HFFc6 (cell line): ENCODE data around the gene KRT9. TPM values are rescaled to one million over a fixed set of nuclear protein-coding genes. Genes with fewer than 3 reads are reported as not detected.

ENCODE experiments used
- DNase-seq: peaks from one replicate; pipeline ENCODE4 v3.0.0-alpha.2; 2018
- H3K27ac Mint-ChIP-seq: 2 replicates; pipeline ENCODE4 v1.8.0; 2020; ENCODE audit warnings: mild to moderate bottlenecking, mixed read lengths
- H3K27me3 Mint-ChIP-seq: 2 replicates; pipeline ENCODE4 v1.8.0; 2021; ENCODE audit warnings: mild to moderate bottlenecking, moderate library complexity, mixed read lengths; ENCODE audit not compliant: insufficient read depth
- H3K36me3 Mint-ChIP-seq: 2 replicates; pipeline ENCODE4 v1.8.0; 2021; ENCODE audit warnings: low read depth, mixed read lengths
- H3K4me1 Mint-ChIP-seq: 2 replicates; pipeline ENCODE4 v1.8.0; 2020; ENCODE audit warnings: low read depth, mixed read lengths
- H3K4me3 Mint-ChIP-seq: 2 replicates; pipeline ENCODE4 v1.8.0; 2020; ENCODE audit warnings: mild to moderate bottlenecking, moderate library complexity, mixed read lengths
- H3K9me3 Mint-ChIP-seq: 2 replicates; pipeline ENCODE4 v1.8.0; 2020; ENCODE audit warnings: mild to moderate bottlenecking, mixed read lengths
- microRNA-seq: library from miRNA; unstranded; fragments of <30 nt; microRNA quantifications from one replicate; pipeline ENCODE4, GENCODE V29; 2019
- total RNA-seq, 6 experiments: library from RNA; stranded (reverse); fragmentation: NEBNext Ultra II Directional; extraction: Animal tissue kit (Norgen Biotek cat#: 25700); gene quantifications; 2 replicates in 1 of 6; 3 replicates in 5 of 6; pipeline ENCODE4 v1.2.3, GENCODE V29; 2021
- TF ChIP-seq, protein P1 (sequence below): fragments of 200-600 bp; sonication (generic); IDR thresholded peaks from 2 replicates; pipeline ENCODE4 v1.5.0; 2021; ENCODE audit warnings: antibody characterized with exemption, mild to moderate bottlenecking

KRT9 gene
- total RNA-seq, 6 experiments from 2014 or later, result not detected

DNA sequence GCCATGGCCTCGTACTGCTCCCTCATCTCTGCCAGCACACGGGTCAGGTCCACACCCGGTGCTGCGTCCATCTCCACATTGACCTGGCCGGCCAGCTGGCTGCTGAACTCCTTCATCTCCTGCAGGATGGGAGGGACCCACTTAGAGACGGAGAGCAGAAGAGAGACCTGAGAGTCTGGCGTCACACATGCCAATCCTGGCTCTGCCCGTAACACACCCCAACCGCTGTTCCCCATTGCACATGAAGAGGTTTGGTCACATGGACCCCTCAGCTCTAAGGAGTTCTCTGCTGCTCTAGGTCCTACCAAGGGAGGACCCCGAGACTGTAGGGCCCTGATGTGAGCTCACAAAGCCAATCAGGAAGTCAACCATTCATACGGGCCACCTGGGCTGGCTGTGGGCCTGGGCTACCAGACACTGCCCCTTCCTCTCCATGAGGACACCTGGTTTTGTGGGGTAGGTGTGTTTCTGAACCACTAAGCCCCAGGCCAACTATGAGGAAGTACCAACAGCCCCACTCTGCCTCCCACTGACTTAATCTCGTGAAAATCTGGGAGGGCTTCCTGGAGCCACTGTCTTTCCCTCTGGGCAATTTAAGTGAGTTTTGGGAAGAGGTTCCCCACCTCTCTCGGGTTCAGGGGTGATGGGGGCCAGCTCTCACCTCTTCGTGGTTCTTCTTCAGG is 55.6 kb downstream of the KRT9 start:
- Mint-ChIP-seq H3K27ac (no peak overlapping the region), H3K4me1 (peaks cover 21% of the 10 kb centered on the region), H3K9me3 (no peaks in the 10 kb centered on the region), H3K27me3 (peaks cover 1% of the 10 kb centered on the region), H3K4me3 (no peak overlapping the region), H3K36me3 (no peaks in the 10 kb centered on the region)
- TF ChIP-seq, protein P1, sequence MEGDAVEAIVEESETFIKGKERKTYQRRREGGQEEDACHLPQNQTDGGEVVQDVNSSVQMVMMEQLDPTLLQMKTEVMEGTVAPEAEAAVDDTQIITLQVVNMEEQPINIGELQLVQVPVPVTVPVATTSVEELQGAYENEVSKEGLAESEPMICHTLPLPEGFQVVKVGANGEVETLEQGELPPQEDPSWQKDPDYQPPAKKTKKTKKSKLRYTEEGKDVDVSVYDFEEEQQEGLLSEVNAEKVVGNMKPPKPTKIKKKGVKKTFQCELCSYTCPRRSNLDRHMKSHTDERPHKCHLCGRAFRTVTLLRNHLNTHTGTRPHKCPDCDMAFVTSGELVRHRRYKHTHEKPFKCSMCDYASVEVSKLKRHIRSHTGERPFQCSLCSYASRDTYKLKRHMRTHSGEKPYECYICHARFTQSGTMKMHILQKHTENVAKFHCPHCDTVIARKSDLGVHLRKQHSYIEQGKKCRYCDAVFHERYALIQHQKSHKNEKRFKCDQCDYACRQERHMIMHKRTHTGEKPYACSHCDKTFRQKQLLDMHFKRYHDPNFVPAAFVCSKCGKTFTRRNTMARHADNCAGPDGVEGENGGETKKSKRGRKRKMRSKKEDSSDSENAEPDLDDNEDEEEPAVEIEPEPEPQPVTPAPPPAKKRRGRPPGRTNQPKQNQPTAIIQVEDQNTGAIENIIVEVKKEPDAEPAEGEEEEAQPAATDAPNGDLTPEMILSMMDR, result no peak
- no peak for DNase-seq

Small RNAs within 50 kb of the gene (microRNA-seq; reads per million reads assigned to microRNA genes)
- not detected for gene MIR6510

Other genes with a start within 250 kb of the KRT9 start
- gene KRT33A, start 221.2 kb downstream of the KRT9 start, total RNA-seq, result not detected
- gene KRT33B, start 202.2 kb downstream of the KRT9 start, total RNA-seq, result 1 to 10 TPM in 2 of 6 experiments, under 1 TPM in 4; 0.75 to 2.5 (median 0.96) TPM
- 100 to 1,000 TPM in 2 of 6 experiments, 10 to 100 TPM in 4; 58.8 to 247 (median 71.3) TPM for gene KRT34, start 189.8 kb downstream of the KRT9 start, total RNA-seq
- gene KRT31, start 174.5 kb downstream of the KRT9 start, total RNA-seq, result under 1 TPM in 2 of 6 experiments, not detected in 4; 0.09 to 0.14 TPM
- gene KRT37, start 147.5 kb downstream of the KRT9 start, total RNA-seq, result not detected
- gene KRT38, start 131.1 kb downstream of the KRT9 start, total RNA-seq, result under 1 TPM; 0.25 to 0.62 (median 0.43) TPM
- gene KRT32, start 104.7 kb downstream of the KRT9 start, total RNA-seq, result under 1 TPM in 2 of 6 experiments, not detected in 4; 0.14 TPM
- gene KRT35, start 90.9 kb downstream of the KRT9 start, total RNA-seq, result not detected
- gene KRT36, start 82.1 kb downstream of the KRT9 start, total RNA-seq, result not detected
- gene KRT13, start 66.4 kb downstream of the KRT9 start, total RNA-seq, result not detected
- gene KRT15, start 53.2 kb downstream of the KRT9 start, total RNA-seq, result 1 to 10 TPM; 5.0 to 8.6 (median 6.9) TPM
- gene KRT19, start 43.8 kb downstream of the KRT9 start, total RNA-seq, result 100 to 1,000 TPM in 2 of 6 experiments, 10 to 100 TPM in 4; 45.7 to 244 (median 50.6) TPM
- gene KRT14, start 14.8 kb upstream of the KRT9 start, total RNA-seq, result 1 to 10 TPM in 4 of 6 experiments, under 1 TPM in 2; 0.14 to 2.0 (median 1.5) TPM
- under 1 TPM in 4 of 6 experiments, not detected in 2; 0.11 to 0.47 (median 0.17) TPM for gene KRT16, start 40.7 kb upstream of the KRT9 start, total RNA-seq
- gene KRT17, start 52.5 kb upstream of the KRT9 start, total RNA-seq, result 1 to 10 TPM; 1.0 to 3.9 (median 2.9) TPM
- gene EIF1, start 116.8 kb upstream of the KRT9 start, total RNA-seq, result 100 to 1,000 TPM; 723 to 810 (median 781) TPM
- gene GAST, start 140.3 kb upstream of the KRT9 start, total RNA-seq, result not detected
- gene HAP1, start 162.6 kb upstream of the KRT9 start, total RNA-seq, result under 1 TPM in 2 of 6 experiments, not detected in 4; 0.09 to 0.12 TPM
- 1 to 10 TPM; 1.5 to 9.1 (median 1.9) TPM for gene JUP, start 214.7 kb upstream of the KRT9 start, total RNA-seq
- 10 to 100 TPM; 48.8 to 75.5 (median 50.3) TPM for gene P3H4, start 239.9 kb upstream of the KRT9 start, total RNA-seq
- gene FKBP10, start 240.9 kb upstream of the KRT9 start, total RNA-seq, result 100 to 1,000 TPM; 417 to 500 (median 442) TPM